ENCODE results near the gene MRPS30. TPM values are rescaled to one million over a fixed set of nuclear protein-coding genes. Genes with fewer than 3 reads are reported as not detected.

The MRPS30 gene
- total RNA-seq, 2 donors from 2014 or later: 29.0 to 49.0 TPM

DNA sequence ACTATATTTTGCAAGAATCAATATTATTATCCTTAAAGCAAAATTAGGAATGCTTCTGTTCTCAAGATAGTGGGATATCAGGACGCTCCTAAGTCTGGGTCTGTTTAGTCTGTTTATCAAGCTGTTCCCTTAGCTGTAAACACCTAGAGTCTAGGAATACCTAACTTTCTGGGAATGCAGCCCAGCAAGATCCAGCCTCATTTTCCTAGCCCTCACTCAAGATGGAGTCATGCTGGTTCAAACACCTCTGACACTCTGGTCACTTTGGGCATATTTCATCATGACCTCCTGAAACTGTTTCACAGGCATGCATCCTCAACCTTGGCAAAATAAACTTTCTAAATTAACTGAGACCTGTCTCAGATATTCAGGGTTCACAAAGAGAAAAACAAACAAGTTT, 14.4 kb upstream of the MRPS30 start:
- peaks cover 0 to 15% (median 0%) of the 10 kb centered on the region in 3 donors for H3K9me3 ChIP-seq
- no peak for ATAC-seq
- intact Hi-C loops (cut with DNase I): no loop called here
- no peaks in the 10 kb centered on the region for H3K36me3 ChIP-seq (replicated peaks in 1 of 2; ENCODE audit: insufficient read depth in 1 of 2, low read depth in 2 of 2)
- H3K27me3 ChIP-seq: no peaks in the 10 kb centered on the region
- no peak for TF ChIP-seq POLR2A (IDR thresholded peaks at IDR 0.05)
- TF ChIP-seq, protein P1, sequence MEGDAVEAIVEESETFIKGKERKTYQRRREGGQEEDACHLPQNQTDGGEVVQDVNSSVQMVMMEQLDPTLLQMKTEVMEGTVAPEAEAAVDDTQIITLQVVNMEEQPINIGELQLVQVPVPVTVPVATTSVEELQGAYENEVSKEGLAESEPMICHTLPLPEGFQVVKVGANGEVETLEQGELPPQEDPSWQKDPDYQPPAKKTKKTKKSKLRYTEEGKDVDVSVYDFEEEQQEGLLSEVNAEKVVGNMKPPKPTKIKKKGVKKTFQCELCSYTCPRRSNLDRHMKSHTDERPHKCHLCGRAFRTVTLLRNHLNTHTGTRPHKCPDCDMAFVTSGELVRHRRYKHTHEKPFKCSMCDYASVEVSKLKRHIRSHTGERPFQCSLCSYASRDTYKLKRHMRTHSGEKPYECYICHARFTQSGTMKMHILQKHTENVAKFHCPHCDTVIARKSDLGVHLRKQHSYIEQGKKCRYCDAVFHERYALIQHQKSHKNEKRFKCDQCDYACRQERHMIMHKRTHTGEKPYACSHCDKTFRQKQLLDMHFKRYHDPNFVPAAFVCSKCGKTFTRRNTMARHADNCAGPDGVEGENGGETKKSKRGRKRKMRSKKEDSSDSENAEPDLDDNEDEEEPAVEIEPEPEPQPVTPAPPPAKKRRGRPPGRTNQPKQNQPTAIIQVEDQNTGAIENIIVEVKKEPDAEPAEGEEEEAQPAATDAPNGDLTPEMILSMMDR (IDR thresholded peaks at IDR 0.05): no peak
- no peaks in the 10 kb centered on the region for H3K4me1 ChIP-seq
- H3K27ac ChIP-seq: no peak overlapping the region
- DNase-seq: no peak
- H3K4me3 ChIP-seq: no peak overlapping the region
- 91 to 100% methylated on average over 1 of the region's 1 CpG for WGBS, 2 donors

DNA sequence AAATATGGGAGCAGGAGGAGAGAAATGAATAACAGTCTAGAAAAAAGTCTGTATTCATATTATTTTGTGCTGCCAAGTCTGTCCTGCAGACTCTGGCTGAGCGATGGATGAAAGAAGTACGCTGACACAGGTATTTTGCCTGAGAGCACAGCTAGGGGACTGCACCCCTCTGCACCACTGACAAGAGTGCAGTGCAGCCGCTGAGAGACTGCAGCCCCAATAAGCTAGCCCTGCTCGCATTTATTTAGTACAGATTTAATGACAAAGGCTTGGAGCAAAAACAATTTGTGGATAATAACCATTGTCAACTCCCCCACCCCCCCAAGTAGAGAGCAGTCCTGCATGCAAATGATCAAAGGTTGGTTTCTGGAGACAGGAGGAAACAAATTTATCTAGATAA, 13.3 kb upstream of the MRPS30 start:
- WGBS, 2 donors: 88 to 92% methylated on average over 4 of the region's 4 CpGs
- intact Hi-C loops (cut with DNase I): no loop called here
- DNase-seq (no peak), ATAC-seq (no peak)
- no peak overlapping the region for H3K4me3 ChIP-seq
- no peaks in the 10 kb centered on the region for H3K27me3 ChIP-seq
- TF ChIP-seq, protein P1 (IDR thresholded peaks at IDR 0.05): no peak
- TF ChIP-seq POLR2A (IDR thresholded peaks at IDR 0.05): no peak
- H3K27ac ChIP-seq: no peak overlapping the region
- peaks cover 0 to 15% (median 0%) of the 10 kb centered on the region in 3 donors for H3K9me3 ChIP-seq
- H3K4me1 ChIP-seq: no peaks in the 10 kb centered on the region
- H3K36me3 ChIP-seq (replicated peaks in 1 of 2; ENCODE audit: insufficient read depth in 1 of 2, low read depth in 2 of 2): no peaks in the 10 kb centered on the region

DNA sequence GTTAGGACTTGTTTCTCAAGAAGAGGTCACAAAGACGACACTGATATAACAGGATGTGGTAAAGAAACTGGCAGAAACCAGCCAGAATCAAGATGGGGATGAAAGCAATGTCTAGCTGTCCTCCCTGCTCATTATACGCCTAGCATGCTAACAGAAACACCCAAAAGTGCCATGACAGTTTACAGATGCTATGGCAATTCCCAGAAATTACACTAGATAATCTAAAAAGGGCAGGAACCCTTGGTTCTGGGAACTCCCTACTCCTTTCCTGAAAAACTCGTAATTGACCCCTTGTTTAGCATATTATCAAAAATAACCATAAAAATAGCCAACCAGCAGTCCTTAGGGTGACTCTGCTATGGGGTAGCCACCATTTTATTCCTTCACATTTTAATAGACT, 10.9 kb upstream of the MRPS30 start:
- Histone ChIP-seq H3K36me3 (replicated peaks in 1 of 2; ENCODE audit: insufficient read depth in 1 of 2, low read depth in 2 of 2) (no peaks in the 10 kb centered on the region), H3K9me3 (peaks cover 0 to 12% (median 0%) of the 10 kb centered on the region in 3 donors), H3K4me1 (no peaks in the 10 kb centered on the region), H3K27me3 (no peaks in the 10 kb centered on the region), H3K4me3 (no peak overlapping the region), H3K27ac (no peak overlapping the region)
- intact Hi-C loops (cut with DNase I): no loop called here
- no peak for ATAC-seq
- WGBS, 2 donors: 61% methylated on average over 3 of the region's 3 CpGs
- TF ChIP-seq, protein P1 (IDR thresholded peaks at IDR 0.05): no peak
- TF ChIP-seq POLR2A (IDR thresholded peaks at IDR 0.05): no peak
- no peak for DNase-seq

DNA sequence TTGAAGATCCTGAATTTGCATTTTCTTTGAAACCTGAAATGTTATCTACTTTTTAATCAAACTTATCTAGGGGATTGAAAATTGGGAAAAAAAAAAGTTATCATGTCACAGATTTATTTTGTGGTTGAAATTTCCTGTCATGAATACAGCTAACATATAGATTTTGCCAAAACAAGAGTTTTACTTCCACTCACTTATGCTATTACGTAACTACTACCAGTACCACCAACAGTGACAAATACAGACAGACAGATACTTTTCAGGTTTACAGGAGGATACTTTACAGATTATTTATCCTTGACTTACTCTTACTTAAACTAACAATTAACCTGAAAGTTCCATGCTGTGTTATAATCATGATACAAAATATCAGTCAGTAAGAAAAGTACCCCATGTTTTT, 6.8 kb upstream of the MRPS30 start:
- DNase-seq (no peak), ATAC-seq (no peak)
- intact Hi-C loops (cut with DNase I): no loop called here
- WGBS, 2 donors: 68 to 91% methylated on average over 1 of the region's 1 CpG
- no peak overlapping the region for H3K4me3 ChIP-seq
- no peaks in the 10 kb centered on the region for H3K36me3 ChIP-seq (replicated peaks in 1 of 2; ENCODE audit: insufficient read depth in 1 of 2, low read depth in 2 of 2)
- H3K27ac ChIP-seq: no peak overlapping the region
- no peak for TF ChIP-seq POLR2A (IDR thresholded peaks at IDR 0.05)
- TF ChIP-seq, protein P1 (IDR thresholded peaks at IDR 0.05): no peak
- no peaks in the 10 kb centered on the region for H3K27me3 ChIP-seq
- H3K4me1 ChIP-seq: no peaks in the 10 kb centered on the region
- no peaks in the 10 kb centered on the region for H3K9me3 ChIP-seq

DNA sequence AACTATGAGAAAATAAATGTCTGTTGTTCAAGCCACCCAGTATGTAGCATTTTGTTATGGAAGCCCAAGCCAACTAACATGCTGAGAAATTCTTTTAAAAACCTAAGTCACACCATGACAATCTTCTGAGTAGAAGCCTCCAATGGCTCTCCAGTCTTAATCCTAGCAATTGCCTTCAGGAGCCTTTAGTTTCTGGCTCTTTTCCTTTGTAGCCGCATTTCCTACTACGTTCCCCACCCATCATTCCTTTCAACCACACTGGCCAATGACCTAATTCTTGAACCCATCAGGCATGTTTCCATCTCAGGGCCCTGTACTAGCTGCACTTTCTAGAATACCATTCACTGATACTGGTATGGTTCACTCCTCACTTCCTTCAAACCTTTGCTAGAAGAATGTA, 2.1 kb upstream of the MRPS30 start:
- 72 to 90% methylated on average over 2 of the region's 2 CpGs for WGBS, 2 donors
- TF ChIP-seq, protein P1 (IDR thresholded peaks at IDR 0.05): no peak
- TF ChIP-seq POLR2A (IDR thresholded peaks at IDR 0.05): no peak

More for the DNA sequence above, 2.1 kb upstream of the MRPS30 start:
- H3K36me3 ChIP-seq (replicated peaks in 1 of 2; ENCODE audit: insufficient read depth in 1 of 2, low read depth in 2 of 2): no peaks in the 10 kb centered on the region
- ATAC-seq (no peak), DNase-seq (no peak)
- no peaks in the 10 kb centered on the region for H3K9me3 ChIP-seq
- no peak overlapping the region for H3K4me3 ChIP-seq
- no peak overlapping the region for H3K27ac ChIP-seq
- intact Hi-C loops (cut with DNase I): no loop called here
- no peaks in the 10 kb centered on the region for H3K27me3 ChIP-seq
- peaks cover 13% of the 10 kb centered on the region for H3K4me1 ChIP-seq
